ENCODE measurements around the gene AGAP5. TPM values are rescaled to one million over a fixed set of nuclear protein-coding genes. Genes with fewer than 3 reads are reported as not detected.

AGAP5 gene
- 0.60 and 1.5 TPM in 2 replicates for total RNA-seq

GRCh38 chr10:73697675-73698159, at the start of gene AGAP5:
TSS of gene AGAP5 (minus strand) at chr10:73698109. CDS start at chr10:73697755, 354 bp downstream.

GRCh38 chr10:73743905-73744663, 46.2 kb upstream of the AGAP5 start, which contains the start of gene SEC24C:
TSS of gene SEC24C (plus strand) at chr10:73744372. CDS start at chr10:73746833, 2,461 bp downstream.

GRCh38 chr10:73655990-73656298, 42.0 kb downstream of the AGAP5 start, which contains the start of gene SYNPO2L:
TSS of gene SYNPO2L (minus strand) at chr10:73656029. CDS start at chr10:73655922, 107 bp downstream.

GRCh38 chr10:73641328-73642060, 56.4 kb downstream of the AGAP5 start, which contains the start of gene MYOZ1:
TSS of gene MYOZ1 (minus strand) at chr10:73641474. CDS start at chr10:73640017, 1,457 bp downstream.

Other genes starting within 250 kb of the AGAP5 start
- gene PPP3CB, start 202.1 kb downstream of the AGAP5 start, total RNA-seq, result 17.2 and 20.8 TPM in 2 replicates
- gene USP54, start 106.8 kb downstream of the AGAP5 start, total RNA-seq, result 7.0 and 17.1 TPM in 2 replicates
- gene MYOZ1, start 56.6 kb downstream of the AGAP5 start, total RNA-seq, result not detected in 2 replicates
- 0.07 and 0.09 TPM in 2 replicates for gene SYNPO2L, start 42.1 kb downstream of the AGAP5 start, total RNA-seq
- gene SEC24C, start 46.3 kb upstream of the AGAP5 start, total RNA-seq, result 48.7 and 69.4 TPM in 2 replicates
- gene CHCHD1, start 83.9 kb upstream of the AGAP5 start, total RNA-seq, result 55.2 and 64.0 TPM in 2 replicates
- 41.3 and 41.6 TPM in 2 replicates for gene ZSWIM8, start 87.5 kb upstream of the AGAP5 start, total RNA-seq
- gene NDST2, start 113.5 kb upstream of the AGAP5 start, total RNA-seq, result 17.6 and 28.2 TPM in 2 replicates
- gene CAMK2G, start 176.4 kb upstream of the AGAP5 start, total RNA-seq, result 16.4 and 25.2 TPM in 2 replicates
- 167 and 177 TPM in 2 replicates for gene PLAU, start 213.0 kb upstream of the AGAP5 start, total RNA-seq

All from airway epithelial cell (primary cell).